Measurements from ENCODE around the gene PTPA.
"Not testable (repeated sequence)": the region's sequence is repeated elsewhere in the genome, so short reads cannot be mapped to it uniquely, and the experiment has no call there.

PTPA gene

DNA sequence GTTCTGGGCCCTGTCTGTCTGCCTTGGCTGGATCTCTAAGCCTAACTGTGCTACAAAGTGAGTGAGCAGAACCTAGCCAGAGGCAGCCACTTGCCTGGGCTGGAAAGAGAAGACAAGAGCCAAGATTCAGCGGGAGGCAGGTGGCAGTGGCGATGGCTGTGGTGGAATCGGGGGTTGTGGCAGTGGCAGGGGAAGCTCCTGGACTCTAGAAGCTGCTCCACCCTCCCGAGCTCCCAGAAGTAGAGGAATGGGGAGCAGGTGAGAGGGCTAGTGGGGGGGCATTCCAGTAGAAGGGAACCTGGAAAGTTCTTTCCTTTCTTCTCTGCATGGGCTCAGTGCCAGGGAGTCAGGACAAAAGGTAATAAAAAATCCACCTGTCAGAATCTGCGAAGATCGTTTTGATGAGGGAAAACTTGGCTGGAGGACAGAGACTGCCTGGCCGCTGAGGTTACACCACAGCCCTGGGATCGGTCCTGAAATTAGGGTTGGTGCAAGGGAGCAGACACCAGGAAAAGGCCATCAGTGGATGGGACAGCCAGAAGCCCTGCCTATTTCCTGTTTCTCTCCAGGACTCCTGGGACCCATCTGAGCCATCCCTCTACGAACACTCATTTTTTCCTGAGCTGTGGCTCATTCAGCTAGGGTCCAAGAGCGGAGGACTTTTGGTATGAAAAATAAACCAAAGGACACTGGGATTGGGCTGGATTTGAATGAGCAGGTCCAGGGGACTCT lies 2.2 kb upstream of the PTPA start:
- in situ Hi-C loops (cut with MboI; ENCODE audit: low sequenced_read_pairs): no loop called here

DNA sequence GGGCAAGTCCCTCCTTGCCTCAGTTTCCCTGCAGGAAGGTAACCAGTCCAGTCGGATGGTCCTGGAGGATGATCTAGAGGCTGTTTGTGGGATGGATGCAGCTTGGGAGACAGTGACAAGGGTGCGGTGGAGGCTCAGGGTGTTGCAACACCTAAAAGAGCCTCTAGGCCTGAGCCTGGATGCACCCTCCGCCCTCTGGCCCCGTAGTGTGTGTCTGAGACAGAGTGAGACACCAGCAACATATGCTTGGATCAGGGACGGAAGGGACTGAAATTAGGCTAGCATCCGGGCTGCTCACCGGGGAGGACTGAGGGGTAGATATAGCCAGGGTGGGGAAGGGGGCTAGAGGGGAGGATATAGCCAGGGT lies 1.7 kb upstream of the PTPA start:
- in situ Hi-C loops (cut with MboI; ENCODE audit: low sequenced_read_pairs): no loop called here

DNA sequence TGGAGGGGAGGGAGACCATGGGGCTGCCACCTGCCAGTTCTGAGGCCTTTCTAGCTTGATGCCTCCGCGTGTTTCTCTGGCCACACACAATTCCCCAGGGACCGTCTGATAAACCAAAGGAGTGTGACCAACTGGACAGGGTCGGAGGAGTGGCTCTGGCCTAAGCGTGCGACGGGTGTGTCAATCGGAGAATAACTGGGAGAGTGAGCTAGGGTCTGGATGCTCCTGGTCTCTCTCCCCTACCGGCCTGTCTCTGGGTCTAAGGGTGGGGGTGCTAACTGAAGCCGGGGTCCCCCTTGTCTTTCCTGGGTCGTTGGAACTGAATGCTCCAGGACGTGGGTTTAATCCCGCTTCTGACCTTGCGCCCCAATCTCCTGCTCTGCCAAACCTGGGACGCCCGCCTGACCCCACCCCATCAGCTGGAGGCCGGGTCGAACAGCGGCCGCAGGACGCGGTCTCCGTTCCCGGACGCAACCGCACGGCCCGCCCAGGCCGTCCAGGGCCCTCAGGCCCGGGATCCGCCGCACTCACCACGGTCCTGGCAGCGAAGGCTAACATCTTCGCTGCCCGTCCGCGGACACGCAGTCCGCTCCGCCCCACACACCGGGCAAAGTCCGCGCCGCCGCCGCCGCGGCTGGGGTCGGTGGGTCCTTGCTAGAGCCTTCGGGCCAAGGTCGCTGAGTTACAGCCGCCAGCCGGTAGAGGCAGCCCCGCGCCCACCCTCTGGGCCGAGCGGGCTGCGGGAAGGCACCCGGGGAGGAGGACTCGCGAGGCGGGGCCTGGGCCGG lies 1.1 kb upstream of the PTPA start:
- in situ Hi-C loops (cut with MboI; ENCODE audit: low sequenced_read_pairs): no loop called here

DNA sequence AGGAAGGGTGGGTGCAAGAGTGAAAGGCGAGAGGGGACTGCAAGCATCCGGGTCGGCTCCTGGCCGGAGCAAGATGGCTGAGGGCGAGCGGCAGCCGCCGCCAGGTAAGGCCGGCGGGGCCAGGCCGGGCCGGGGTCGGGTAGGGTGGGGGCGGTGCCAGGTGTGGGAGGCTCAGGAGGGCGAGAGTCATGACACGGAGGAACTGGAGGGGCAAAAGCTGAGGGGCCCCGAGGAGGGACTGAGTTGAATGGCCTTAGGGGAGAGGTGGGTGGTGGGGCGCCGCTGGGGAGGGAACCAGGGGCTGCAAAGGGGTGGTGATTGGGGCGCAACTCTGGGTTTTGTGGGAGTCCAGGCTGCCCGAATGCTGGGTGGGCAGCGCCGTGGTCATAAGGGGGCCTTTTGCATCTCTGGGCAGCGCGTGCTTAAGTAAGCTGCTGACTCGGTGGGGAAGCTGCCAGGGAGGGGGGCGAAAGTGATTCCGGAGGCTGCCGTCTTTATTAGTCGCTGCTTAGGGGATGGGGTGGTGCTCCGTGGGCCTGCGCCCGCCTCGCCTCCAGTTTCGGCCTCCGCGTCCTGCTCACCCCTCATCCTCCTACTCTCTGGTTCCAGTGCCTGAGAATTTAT lies 425 bp downstream of the PTPA start:
- in situ Hi-C loops (cut with MboI; ENCODE audit: low sequenced_read_pairs): no loop called here

DNA sequence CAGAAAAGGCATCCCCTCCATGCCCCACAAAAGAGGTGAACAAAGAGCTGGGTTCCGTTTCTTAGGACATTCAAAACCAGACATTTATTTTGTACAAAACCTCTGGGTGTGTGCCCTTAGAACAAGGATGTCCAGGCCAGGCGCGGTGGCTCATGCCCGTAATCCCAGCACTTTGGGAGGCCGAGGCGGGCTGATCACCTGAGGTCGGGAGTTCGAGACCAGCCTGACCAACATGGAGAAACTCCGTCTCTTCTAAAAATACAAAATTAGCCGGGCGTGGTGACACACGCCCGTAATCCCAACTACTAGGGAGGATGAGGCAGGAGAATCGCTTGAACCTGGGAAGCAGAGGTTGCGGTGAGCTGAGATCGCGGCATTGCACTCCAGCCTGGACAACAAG lies 1.3 kb downstream of the PTPA start:
- in situ Hi-C loops (cut with MboI; ENCODE audit: low sequenced_read_pairs): not testable (repeated sequence)

DNA sequence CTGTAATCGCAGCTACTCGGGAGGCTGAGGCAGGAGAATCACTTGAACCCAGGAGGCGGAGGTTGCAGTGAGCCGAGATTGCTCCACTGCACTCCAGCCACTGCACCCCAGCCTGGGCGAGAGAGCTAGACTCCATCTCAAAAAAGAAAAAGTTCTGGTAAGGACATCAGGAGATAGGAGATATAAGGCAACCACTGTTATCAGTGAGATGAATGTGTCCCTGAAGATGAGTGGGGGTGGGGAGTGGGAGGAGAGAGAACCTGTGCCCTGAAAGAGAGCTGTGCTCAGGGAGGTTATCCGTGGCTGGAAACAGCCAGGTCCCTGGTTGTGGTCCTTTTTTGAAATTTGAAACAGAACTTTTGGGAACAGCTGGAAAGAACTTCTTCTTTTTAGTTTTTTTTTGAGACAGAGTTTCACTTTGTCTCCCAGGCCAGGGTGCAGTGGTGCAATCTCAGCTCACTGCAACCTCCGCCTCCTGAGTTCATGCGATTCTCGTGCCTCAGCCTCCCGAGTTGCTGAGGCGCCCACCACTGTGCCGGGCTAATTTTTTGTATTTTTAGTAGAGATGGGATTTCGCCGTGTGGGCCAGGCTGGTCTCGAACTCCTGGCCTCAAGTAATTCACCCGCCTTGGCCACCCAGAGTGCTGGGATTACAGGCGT lies 2.6 kb downstream of the PTPA start:
- in situ Hi-C loops (cut with MboI; ENCODE audit: low sequenced_read_pairs): no loop called here

DNA sequence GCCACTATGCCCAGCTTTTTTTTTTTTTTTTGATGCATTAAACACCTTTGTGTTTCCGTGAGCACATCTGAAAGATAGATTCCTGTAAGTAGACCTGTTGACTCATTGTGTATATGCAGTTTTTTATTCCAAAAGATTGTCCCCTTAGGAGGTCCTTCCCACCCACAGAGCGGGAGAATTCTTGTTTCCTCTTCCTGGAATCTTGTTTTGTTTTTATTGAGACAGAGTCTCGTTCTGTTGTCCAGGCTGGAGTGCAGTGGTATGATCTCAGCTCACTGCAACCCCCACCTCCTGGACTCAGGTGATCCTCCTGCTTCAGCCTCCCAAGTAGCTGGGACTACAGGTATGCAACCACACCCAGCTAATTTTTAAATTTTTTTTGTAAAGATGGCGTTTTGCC lies 7.6 kb downstream of the PTPA start:
- in situ Hi-C loops (cut with MboI; ENCODE audit: low sequenced_read_pairs): no loop called here

DNA sequence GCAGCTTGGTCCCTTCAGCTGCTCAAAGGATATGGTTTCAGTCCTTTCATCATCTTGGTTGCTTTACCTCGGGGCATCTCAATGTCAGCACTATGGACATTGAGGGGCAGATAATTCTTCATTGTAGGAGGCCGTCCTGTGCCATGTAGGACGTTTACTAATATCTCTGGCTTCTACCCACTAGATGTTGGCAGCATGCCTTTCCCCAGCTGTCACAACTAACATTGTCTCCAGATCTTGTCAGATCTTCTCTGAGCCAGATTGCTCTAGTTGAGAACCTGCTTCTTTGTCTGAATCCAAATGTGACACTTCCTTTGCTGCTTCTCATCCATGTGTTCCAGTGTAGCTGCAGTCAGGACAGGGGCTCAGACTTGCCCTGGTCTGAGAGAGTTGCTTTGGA lies 10.3 kb downstream of the PTPA start:
- in situ Hi-C loops (cut with MboI; ENCODE audit: low sequenced_read_pairs): no loop called here

DNA sequence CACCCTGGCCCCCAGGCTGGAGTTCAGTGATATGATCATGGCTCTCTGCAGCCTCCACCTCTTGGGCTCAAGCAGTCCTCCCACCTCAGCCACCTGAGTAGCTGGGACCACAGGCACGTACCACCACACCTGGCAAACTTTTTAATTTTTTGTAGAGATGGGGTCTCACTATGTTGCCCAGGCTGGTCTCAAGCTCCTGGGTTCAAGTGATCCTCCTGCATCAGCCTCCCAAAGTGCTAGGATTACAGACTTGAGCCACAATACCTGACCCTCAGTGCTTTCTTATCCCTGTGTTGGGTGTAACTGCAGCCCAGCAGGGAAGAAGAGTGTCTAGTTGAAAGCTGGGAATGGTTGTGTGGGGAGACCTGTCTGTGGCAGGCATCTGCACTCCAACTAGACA lies 10.9 kb downstream of the PTPA start:
- in situ Hi-C loops (cut with MboI; ENCODE audit: low sequenced_read_pairs): no loop called here

DNA sequence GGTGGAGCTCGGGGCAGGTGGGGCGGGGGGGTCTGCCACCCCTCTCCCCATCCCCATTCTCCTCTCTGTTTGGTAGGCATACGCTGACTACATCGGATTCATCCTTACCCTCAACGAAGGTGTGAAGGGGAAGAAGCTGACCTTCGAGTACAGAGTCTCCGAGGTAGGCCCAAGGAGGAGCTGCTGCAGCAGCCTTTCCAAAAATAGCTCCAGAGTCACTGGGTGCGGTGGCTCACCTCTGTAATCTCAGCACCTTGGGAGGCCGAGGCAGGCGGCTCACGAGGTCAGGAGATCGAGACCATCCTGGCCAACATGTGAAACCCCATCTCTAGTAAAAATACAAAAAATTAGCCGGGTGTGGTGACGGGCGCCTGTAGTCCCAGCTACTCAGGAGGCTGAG lies 11.8 kb downstream of the PTPA start:
- in situ Hi-C loops (cut with MboI; ENCODE audit: low sequenced_read_pairs): not testable (repeated sequence)

DNA sequence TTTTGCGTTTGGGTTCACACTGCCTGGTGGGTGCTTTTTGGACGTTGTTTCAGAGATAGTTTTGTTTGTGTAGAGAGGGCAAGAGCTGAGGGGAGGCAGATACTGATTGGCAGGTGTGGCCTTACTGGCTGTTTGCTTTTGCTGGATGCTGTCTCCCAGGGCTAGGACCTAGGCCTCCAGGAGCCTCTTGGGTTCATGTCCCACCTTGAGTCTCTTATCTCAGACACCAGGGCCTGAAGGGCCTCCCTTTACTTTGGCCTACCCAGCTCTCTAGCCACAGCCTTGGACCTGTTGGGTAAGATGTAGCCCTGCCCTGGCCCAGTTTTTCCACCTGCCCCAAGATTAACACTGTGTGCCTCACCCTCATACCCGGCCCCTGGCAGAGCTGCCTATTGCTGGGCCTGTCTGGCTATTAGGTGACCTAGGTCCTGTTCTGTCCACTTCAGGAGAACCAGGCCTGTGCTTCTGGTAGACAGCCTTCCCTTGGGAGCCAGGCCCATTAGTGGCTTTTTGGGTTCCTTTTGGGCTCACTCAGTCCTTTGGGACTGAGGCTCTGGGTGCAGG lies 13.4 kb downstream of the PTPA start:
- in situ Hi-C loops (cut with MboI; ENCODE audit: low sequenced_read_pairs): loop anchor here (25.0 kb wide), 1 partner anchor 663 kb away; no protein-coding TSS in a partner anchor

DNA sequence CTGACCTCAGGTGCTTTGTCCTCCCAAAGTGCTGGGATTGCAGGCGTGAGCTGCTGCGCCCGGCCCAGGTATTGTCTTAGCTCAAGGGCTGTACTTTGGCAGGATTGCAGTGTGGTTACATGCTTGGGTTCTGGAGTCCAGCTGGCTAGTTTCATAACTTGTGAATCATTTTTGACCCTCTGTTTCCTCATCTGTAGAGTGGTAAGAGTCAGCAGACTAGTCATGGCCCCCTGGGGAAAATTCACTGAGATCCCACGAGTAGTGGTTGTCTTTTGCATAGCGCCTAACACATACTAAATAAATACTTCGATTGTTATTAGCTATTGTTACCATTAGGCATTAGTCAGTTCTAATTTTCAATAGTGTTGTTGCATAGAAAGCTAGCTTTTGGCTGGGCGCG lies 14.3 kb downstream of the PTPA start:
- in situ Hi-C loops (cut with MboI; ENCODE audit: low sequenced_read_pairs): loop anchor here (25.0 kb wide), 1 partner anchor 662 kb away; no protein-coding TSS in a partner anchor

DNA sequence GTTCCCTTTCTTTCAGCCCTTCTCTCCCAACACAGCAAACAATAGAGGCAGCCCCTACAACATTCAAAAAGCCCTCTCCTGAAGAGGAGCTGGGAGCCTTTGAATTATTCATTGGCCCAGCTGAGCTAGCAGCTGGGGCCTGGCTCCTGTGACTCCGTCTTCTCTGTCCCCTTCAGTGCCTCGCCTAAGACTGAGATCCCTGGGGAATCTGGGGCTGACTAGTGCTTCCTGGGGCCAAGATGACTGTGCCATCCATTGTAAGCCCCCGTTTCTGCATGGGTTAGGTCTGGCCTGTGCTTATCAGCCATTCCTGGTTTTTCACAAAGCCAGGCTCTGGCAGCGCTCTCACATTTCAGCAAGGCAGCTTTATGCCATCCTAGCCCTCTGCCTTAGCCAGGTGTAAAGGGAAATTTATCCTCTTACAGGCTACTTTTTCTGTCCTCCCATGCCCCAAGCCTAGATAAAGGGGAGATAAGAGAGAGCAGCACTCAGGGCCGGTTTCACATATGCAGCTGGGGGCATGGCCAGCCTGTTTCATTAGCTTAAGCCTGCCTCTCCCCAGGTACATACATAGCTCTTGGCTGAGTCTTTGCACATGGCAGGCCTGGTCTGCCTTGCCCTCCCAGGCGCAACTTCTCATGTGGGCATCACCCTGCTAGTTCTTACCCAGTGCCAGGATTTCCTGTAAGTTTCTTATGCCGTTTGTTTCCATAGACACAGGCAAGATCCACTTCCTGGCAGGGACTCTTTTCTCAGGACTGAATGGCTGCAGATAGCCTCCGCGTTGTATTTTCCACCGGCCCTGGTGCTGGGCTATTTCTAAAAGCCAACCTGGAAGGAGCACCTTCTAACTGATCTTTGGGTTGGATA lies 15.8 kb downstream of the PTPA start:
- in situ Hi-C loops (cut with MboI; ENCODE audit: low sequenced_read_pairs): loop anchor here (25.0 kb wide), 1 partner anchor 660 kb away; no protein-coding TSS in a partner anchor

DNA sequence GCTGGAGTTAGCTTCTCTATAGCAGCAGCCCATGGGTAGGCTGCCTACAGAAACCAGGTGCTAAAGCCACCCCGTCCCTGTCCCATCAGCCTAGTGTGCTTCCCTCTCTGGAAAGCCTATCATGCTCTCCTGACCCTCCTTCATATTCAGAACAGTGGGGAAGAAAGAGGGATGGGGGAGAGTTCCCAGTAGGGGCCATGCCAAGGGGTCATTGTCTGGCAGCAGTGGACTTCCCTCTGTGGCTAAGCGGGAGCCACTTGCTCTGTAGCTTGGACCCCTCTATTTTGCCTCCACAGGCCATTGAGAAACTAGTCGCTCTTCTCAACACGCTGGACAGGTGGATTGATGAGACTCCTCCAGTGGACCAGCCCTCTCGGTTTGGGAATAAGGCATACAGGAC lies 17.5 kb downstream of the PTPA start:
- in situ Hi-C loops (cut with MboI; ENCODE audit: low sequenced_read_pairs): loop anchor here (25.0 kb wide), 1 partner anchor 659 kb away; no protein-coding TSS in a partner anchor

DNA sequence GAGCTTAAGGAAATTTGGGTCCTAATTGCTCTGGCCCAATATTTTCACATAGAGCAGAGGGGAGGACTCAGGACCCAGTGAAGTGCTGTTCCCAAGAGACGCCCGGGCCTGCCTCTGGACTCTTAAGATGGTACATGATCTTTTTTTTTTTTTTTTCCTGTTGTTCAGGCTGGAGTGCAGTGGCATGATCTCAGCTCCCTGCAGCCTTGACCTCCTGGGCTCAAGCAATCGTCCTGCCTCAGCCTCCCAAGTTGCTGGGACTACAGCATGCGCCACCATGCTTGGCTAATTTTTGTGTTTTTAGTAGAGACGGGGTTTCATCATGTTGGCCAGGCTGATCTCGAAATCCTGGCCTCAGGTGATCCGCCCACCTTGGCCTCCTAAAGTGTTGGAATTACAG lies 19.1 kb downstream of the PTPA start:
- in situ Hi-C loops (cut with MboI; ENCODE audit: low sequenced_read_pairs): loop anchor here (25.0 kb wide), 1 partner anchor 657 kb away; no protein-coding TSS in a partner anchor

DNA sequence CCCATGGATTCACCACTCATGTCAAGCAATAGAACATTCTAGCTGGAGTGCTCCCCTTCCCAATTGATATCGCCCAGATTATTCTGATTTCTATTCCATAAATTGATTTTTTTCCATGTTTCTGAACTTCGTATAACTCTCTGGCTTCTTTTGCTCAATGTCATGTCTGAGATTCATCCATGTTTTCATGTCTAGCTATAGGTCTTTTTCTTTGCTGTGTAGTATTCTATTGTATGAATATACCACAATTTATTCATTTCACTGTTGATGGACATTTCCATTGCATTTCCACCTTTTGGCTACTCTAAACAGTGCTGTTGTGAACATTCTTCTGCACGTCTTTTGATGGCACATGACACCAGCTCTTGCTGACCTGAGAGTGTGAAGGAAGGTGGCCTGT lies 19.6 kb downstream of the PTPA start:
- in situ Hi-C loops (cut with MboI; ENCODE audit: low sequenced_read_pairs): loop anchor here (25.0 kb wide), 1 partner anchor 657 kb away; no protein-coding TSS in a partner anchor

DNA sequence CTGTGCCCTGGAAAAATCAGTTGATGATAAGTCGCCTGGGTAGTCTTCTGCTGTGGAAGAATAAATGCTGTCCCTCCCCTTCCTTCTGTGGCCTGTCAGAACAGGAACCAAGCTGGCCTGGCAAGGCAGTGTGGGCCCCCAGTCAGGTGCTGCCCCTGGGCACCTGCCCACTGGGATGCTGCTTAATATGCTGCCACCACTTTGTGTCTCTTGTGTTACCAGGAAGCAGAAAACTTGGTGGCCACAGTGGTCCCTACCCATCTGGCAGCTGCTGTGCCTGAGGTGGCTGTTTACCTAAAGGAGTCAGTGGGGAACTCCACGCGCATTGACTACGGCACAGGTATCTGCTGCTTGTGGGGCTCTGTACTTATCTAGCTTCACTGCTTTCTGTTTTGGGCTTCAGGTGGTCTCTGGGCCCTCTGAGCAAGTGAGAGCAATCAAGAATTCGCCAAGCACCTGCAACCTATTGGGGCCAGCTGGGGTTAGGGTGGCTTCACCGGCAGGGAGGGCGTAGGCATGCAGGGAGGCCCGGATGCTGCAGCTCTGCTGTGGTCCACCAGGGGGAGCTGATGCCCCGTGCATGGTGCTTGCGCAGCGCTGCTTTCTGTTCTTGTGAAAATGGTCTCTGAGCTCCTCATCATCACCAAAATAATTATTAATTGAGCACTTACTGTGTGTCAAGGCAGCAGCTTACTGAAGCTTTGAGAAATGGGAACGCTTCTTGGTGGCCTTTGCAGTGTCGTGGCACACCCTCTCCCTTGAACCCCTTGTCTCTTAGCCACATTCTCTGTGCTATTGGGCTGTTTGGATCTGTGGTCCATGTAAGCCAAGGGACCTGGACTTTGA lies 20.3 kb downstream of the PTPA start:
- in situ Hi-C loops (cut with MboI; ENCODE audit: low sequenced_read_pairs): loop anchor here (25.0 kb wide), 1 partner anchor 656 kb away; no protein-coding TSS in a partner anchor

DNA sequence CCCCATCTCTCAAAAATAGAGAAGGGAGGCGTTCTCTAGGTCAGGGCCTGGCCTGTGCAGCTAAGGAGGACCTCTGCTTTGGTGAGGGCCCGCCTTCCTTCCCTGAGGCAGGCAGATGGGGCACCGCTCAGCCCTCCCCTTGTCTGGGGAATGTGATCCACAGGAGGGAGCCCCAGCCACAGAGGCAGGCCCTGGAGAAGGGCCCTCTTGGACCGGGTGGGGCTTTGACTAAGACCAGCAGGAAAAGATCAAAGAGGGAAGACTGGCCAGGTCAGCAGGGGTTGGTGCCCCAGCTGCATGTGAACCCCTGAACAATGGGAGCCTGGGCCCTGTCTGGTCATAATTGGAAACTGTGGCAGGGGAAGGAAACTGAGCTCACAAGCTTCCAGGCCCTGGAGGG lies 21.9 kb downstream of the PTPA start:
- in situ Hi-C loops (cut with MboI; ENCODE audit: low sequenced_read_pairs): loop anchor here (25.0 kb wide), 1 partner anchor 654 kb away; no protein-coding TSS in a partner anchor

DNA sequence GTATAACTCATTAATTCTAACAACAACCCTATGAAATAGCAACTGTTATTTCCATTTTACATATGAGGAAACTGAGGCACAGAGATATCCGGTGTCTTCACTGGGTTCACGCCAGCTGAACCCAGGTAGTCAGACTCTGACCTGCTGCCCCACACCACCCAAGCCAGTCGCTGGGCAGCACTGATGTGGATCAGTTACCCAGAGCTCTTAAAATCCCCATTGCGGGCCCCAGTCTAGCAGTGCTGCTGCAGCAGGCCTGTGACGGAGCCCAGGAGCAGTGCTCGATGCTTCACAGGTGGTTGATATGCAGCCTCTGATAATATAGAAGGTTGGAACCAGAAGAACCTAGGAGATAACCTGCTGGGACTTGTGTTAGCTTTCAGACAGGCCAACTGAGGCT lies 24.3 kb downstream of the PTPA start:
- in situ Hi-C loops (cut with MboI; ENCODE audit: low sequenced_read_pairs): loop anchor here (5.0 to 25.0 kb wide), 2 partner anchors 477 to 652 kb away; no protein-coding TSS in a partner anchor
